Activated T-cell treated with anti-CD3 and anti-CD28 coated beads for 4 hours (primary cell): ENCODE measurements around the gene C2orf78.
"Not testable (repeated sequence)": the region's sequence is repeated elsewhere in the genome, so short reads cannot be mapped to it uniquely, and the experiment has no call there.

Experiments
- DNase-seq: peaks from one replicate; pipeline ENCODE4 v3.0.0-alpha.2; 2020

Gene C2orf78

GRCh38 chr2:73783883-73784282 is at the start of gene C2orf78:
C2orf78 (plus strand) TSS chr2:73784183; CDS start chr2:73784310, 127 bp downstream.
- DNase-seq: not testable (repeated sequence)

- no peak for DNase-seq
These were observed 47.6 kb upstream of the C2orf78 start for GRCh38 chr2:73736378-73736777.

GRCh38 chr2:73736855-73737779 is 46.9 kb upstream of the C2orf78 start, which contains the start of gene TPRKB:
TPRKB (minus strand) TSS chr2:73737345; CDS start chr2:73734569, 2,776 bp downstream.
- DNase-seq: peak; percentile 92

GRCh38 chr2:73739101-73739500 is 44.9 kb upstream of the C2orf78 start:
- no peak for DNase-seq

GRCh38 chr2:73740767-73741166 is 43.2 kb upstream of the C2orf78 start:
- DNase-seq: no peak

GRCh38 chr2:73746015-73746876 is 37.7 kb upstream of the C2orf78 start:
- no peak for DNase-seq

- DNase-seq: no peak
These were observed 37.1 kb upstream of the C2orf78 start for GRCh38 chr2:73746877-73747208.

- no peak for DNase-seq
These were observed 34.7 kb upstream of the C2orf78 start for GRCh38 chr2:73749314-73749713.

GRCh38 chr2:73754332-73754731 is 29.7 kb upstream of the C2orf78 start:
- DNase-seq: not testable (repeated sequence)

GRCh38 chr2:73759285-73759764 is 24.7 kb upstream of the C2orf78 start:
- no peak for DNase-seq

GRCh38 chr2:73759904-73760303 is 24.1 kb upstream of the C2orf78 start:
- no peak for DNase-seq

- no peak for DNase-seq
These were observed 21.4 kb upstream of the C2orf78 start for GRCh38 chr2:73762571-73762970.

GRCh38 chr2:73764945-73765344 is 19.0 kb upstream of the C2orf78 start:
- no peak for DNase-seq

- no peak for DNase-seq
These were observed 17.6 kb upstream of the C2orf78 start for GRCh38 chr2:73766349-73766748.

- no peak for DNase-seq
These were observed 17.0 kb upstream of the C2orf78 start for GRCh38 chr2:73766994-73767393.

- DNase-seq: no peak
These were observed 13.3 kb upstream of the C2orf78 start for GRCh38 chr2:73770725-73771124.

- DNase-seq: no peak
These were observed 11.2 kb upstream of the C2orf78 start for GRCh38 chr2:73772819-73773218.

GRCh38 chr2:73776381-73776780 is 7.6 kb upstream of the C2orf78 start:
- no peak for DNase-seq

- no peak for DNase-seq
These were observed 7.0 kb upstream of the C2orf78 start for GRCh38 chr2:73776869-73777519.

GRCh38 chr2:73778867-73779466 is 5.0 kb upstream of the C2orf78 start:
- not testable (repeated sequence) for DNase-seq

- DNase-seq: peak; percentile 97
These were observed 4.3 kb upstream of the C2orf78 start, which contains the start of gene DUSP11 for GRCh38 chr2:73779467-73780236. DUSP11 (minus strand) TSS chr2:73780103; CDS start chr2:73779974, 129 bp downstream.

GRCh38 chr2:73780237-73780582 is 3.8 kb upstream of the C2orf78 start:
- DNase-seq: no peak
